MCF 10A (cell line): ENCODE measurements around the gene DDX10. TPM values are rescaled to one million over a fixed set of nuclear protein-coding genes. Genes with fewer than 3 reads are reported as not detected.

Experiments
- BruUV-seq: library from RNA; stranded (reverse); fragments of 400-500 nt; replicated peaks from 2 replicates; lab custom pipeline; 2021; lab: Mats Ljungman, UMichigan
- CTCF ChIA-PET: fragments of 300-600 bp; sonication (Branson Sonifier 250); formaldehyde crosslinking; extraction: SDS; loops from one replicate; lab custom pipeline; 2021; ENCODE audit warnings: antibody characterized with exemption, inconsistent platforms; lab: Yijun Ruan, JAX
- POLR2A ChIA-PET: fragments of 300-600, 350-650 bp; sonication (Branson Sonifier 250); formaldehyde crosslinking; extraction: SDS; loops from one replicate; lab custom pipeline; 2020; ENCODE audit warnings: antibody characterized with exemption, inconsistent platforms; lab: Yijun Ruan, JAX
- DNase-seq: peaks from one replicate; pipeline ENCODE4 v3.0.0-alpha.2; 2018; ENCODE audit not compliant: unreplicated experiment
- H3K27ac Mint-ChIP-seq: one replicate; pipeline ENCODE4 v1.8.0; 2022; ENCODE audit warnings: mild to moderate bottlenecking, low read depth, mixed read lengths; ENCODE audit not compliant: unreplicated experiment
- H3K27me3 Mint-ChIP-seq: one replicate; pipeline ENCODE4 v1.8.0; 2022; ENCODE audit warnings: mixed read lengths; ENCODE audit not compliant: insufficient read depth, unreplicated experiment
- H3K36me3 Mint-ChIP-seq: one replicate; pipeline ENCODE4 v1.8.0; 2022; ENCODE audit warnings: mild to moderate bottlenecking, moderate library complexity, mixed read lengths; ENCODE audit not compliant: insufficient read depth, unreplicated experiment
- H3K4me1 Mint-ChIP-seq: one replicate; pipeline ENCODE4 v1.8.0; 2022; ENCODE audit warnings: mixed read lengths; ENCODE audit not compliant: insufficient read depth, unreplicated experiment
- H3K4me3 Mint-ChIP-seq: one replicate; pipeline ENCODE4 v1.8.0; 2022; ENCODE audit warnings: mild to moderate bottlenecking, moderate library complexity, mixed read lengths; ENCODE audit not compliant: unreplicated experiment
- H3K9me3 Mint-ChIP-seq: one replicate; pipeline ENCODE4 v1.8.0; 2022; ENCODE audit warnings: mixed read lengths; ENCODE audit not compliant: unreplicated experiment
- intact Hi-C: fragments of 100-400 bp; cut with micrococcal nuclease; formaldehyde crosslinking; loops from 2 replicates; pipeline ENCODE4 v1.14.1; 2022
- total RNA-seq: library from RNA; stranded (reverse); gene quantifications from 2 replicates; pipeline ENCODE4 v1.2.3, GENCODE V29; 2022
- TF ChIP-seq, protein P1 (sequence below): fragments of 200-600 bp; IDR thresholded peaks from one replicate; pipeline ENCODE4 v1.8.0; 2022; ENCODE audit warnings: antibody characterized with exemption, mild to moderate bottlenecking; ENCODE audit not compliant: unreplicated experiment

DDX10 gene
- total RNA-seq, 1 experiment from 2014 or later: 113 TPM

DNA sequence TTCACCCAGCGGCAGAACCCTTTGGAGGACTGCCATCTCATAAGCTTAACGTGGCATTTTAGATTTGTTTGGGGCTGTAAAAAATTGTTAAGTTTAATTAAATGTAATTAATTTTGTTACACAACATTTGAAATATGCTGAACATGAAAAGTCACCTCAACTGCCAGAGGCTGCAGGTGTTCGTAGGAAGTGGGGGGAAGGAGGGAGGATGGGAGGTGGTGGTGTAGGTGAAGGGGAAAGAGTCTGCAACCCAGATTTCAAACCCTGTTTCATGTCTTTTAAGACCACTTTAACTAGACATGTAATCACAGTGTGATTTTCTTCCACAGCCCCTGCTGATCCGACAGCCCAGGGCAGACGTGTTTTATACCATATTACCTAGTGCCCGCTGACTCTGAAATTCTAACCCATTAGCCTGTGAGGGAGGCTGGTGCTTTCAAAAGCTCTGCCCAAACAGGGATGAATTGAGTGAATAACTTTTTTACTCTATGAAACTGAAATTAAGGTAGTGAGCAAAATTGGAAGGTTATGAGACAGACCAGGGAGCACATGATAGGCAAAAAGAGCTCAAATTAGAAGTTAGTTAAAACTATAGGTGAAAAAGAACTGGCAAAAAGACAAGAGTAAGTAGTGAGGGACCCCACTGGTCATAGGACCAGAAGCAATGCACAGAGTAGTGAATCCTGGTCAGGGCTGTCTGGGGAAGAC, 279.8 kb downstream of the DDX10 start:
- Mint-ChIP-seq H3K27me3 (no peaks in the 10 kb centered on the region), H3K4me1 (peaks cover 25% of the 10 kb centered on the region), H3K36me3 (peaks cover 30% of the 10 kb centered on the region), H3K9me3 (no peaks in the 10 kb centered on the region), H3K27ac (no peak overlapping the region), H3K4me3 (no peak overlapping the region)
- POLR2A ChIA-PET: interaction anchor here (1.0 to 1.4 kb wide), 2 partner anchors 12 to 14 kb away, joined by 4 to 6 read pairs; no protein-coding TSS in a partner anchor
- no TSS peak for BruUV-seq
- CTCF ChIA-PET: interaction anchor here (0.6 to 0.8 kb wide), 2 partner anchors 76 to 246 kb away, joined by 3 to 5 read pairs; no protein-coding TSS in a partner anchor
- intact Hi-C loops: loop anchor here (10.0 kb wide), 1 partner anchor 990 kb away; no protein-coding TSS in a partner anchor
- DNase-seq: no peak
- TF ChIP-seq, protein P1, sequence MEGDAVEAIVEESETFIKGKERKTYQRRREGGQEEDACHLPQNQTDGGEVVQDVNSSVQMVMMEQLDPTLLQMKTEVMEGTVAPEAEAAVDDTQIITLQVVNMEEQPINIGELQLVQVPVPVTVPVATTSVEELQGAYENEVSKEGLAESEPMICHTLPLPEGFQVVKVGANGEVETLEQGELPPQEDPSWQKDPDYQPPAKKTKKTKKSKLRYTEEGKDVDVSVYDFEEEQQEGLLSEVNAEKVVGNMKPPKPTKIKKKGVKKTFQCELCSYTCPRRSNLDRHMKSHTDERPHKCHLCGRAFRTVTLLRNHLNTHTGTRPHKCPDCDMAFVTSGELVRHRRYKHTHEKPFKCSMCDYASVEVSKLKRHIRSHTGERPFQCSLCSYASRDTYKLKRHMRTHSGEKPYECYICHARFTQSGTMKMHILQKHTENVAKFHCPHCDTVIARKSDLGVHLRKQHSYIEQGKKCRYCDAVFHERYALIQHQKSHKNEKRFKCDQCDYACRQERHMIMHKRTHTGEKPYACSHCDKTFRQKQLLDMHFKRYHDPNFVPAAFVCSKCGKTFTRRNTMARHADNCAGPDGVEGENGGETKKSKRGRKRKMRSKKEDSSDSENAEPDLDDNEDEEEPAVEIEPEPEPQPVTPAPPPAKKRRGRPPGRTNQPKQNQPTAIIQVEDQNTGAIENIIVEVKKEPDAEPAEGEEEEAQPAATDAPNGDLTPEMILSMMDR: no peak

- no peak for DNase-seq
- CTCF ChIA-PET: interaction anchor here (0.6 kb wide), 1 partner anchor 77 kb away, joined by 5 read pairs; no protein-coding TSS in a partner anchor
- BruUV-seq: no TSS peak
- POLR2A ChIA-PET: interaction anchor here (1.4 kb wide), 1 partner anchor 13 kb away, joined by 6 read pairs; no protein-coding TSS in a partner anchor
- Mint-ChIP-seq H3K27ac (no peak overlapping the region), H3K36me3 (peaks cover 24% of the 10 kb centered on the region), H3K27me3 (no peaks in the 10 kb centered on the region), H3K4me1 (peaks cover 25% of the 10 kb centered on the region), H3K4me3 (no peak overlapping the region), H3K9me3 (no peaks in the 10 kb centered on the region)
- TF ChIP-seq, protein P1: no peak
- intact Hi-C loops: loop anchor here (10.0 kb wide), 1 partner anchor 989 kb away; no protein-coding TSS in a partner anchor
Measured at GRCh38 chr11:108945341-108945740, 280.5 kb downstream of the DDX10 start.

- intact Hi-C loops: loop anchor here (10.0 kb wide), 1 partner anchor 987 kb away; no protein-coding TSS in a partner anchor
- Mint-ChIP-seq H3K9me3 (no peaks in the 10 kb centered on the region), H3K27me3 (no peaks in the 10 kb centered on the region), H3K27ac (peak overlapping the region; percentile 49), H3K4me3 (no peak overlapping the region), H3K4me1 (peaks cover 25% of the 10 kb centered on the region), H3K36me3 (peaks cover 10% of the 10 kb centered on the region)
- BruUV-seq: no TSS peak
- TF ChIP-seq, protein P1: no peak
- DNase-seq: peak; percentile 68
- CTCF ChIA-PET: interaction anchor here (0.6 kb wide), 1 partner anchor 725 kb away, joined by 3 read pairs; no protein-coding TSS in a partner anchor
- POLR2A ChIA-PET: no interaction called here
Measured at GRCh38 chr11:108947654-108948570, 283.0 kb downstream of the DDX10 start.
